H1 (cell line): Measurements from ENCODE around the gene APMAP. TPM values are rescaled to one million over a fixed set of nuclear protein-coding genes. Genes with fewer than 3 reads are reported as not detected.

Source experiments
- BACH1 ChIP-seq: IDR thresholded peaks from 2 replicates; pipeline ENCODE4 v1.6.1; 2012; ENCODE audit warnings: low read length, improper control_type of control experiment
- CHD1 ChIP-seq: IDR thresholded peaks from 2 replicates; pipeline ENCODE4 v1.6.1; 2012; ENCODE audit warnings: low read depth, low read length, improper control_type of control experiment
- FOSL1 ChIP-seq: IDR thresholded peaks from 2 replicates; pipeline ENCODE4 v1.6.1; 2011; ENCODE audit warnings: mild to moderate bottlenecking, low read depth, low read length, moderate library complexity; ENCODE audit not compliant: insufficient read depth
- RBBP5 ChIP-seq: IDR thresholded peaks from 2 replicates; pipeline ENCODE4 v1.7.1; 2012; ENCODE audit warnings: low read depth, mild to moderate bottlenecking, inconsistent platforms, low read length, moderate library complexity, borderline replicate concordance
- RFX5 ChIP-seq: IDR thresholded peaks from 2 replicates; pipeline ENCODE4 v1.6.1; 2011; ENCODE audit warnings: low read depth, low read length, improper control_type of control experiment, borderline replicate concordance
- RXRA ChIP-seq: IDR thresholded peaks from 2 replicates; pipeline ENCODE4 v1.6.1; 2011; ENCODE audit warnings: low read depth, mild to moderate bottlenecking, low read length, moderate library complexity; ENCODE audit not compliant: insufficient read depth
- SIRT6 ChIP-seq: IDR thresholded peaks from one replicate; pipeline ENCODE4 v1.7.1; 2012; ENCODE audit warnings: low read length, inconsistent platforms
- SP1 ChIP-seq: IDR thresholded peaks from 2 replicates; pipeline ENCODE4 v1.6.1; 2011; ENCODE audit warnings: low read depth, low read length
- SP2 ChIP-seq: IDR thresholded peaks from 2 replicates; pipeline ENCODE4 v1.6.1; 2012; ENCODE audit warnings: mild to moderate bottlenecking, low read length, inconsistent platforms
- SUZ12 ChIP-seq: fragments of 200-600 bp; sonication (generic); IDR thresholded peaks from 2 replicates; pipeline ENCODE4 v1.6.1; 2012; ENCODE audit warnings: mild to moderate bottlenecking, inconsistent platforms, low read length, moderate library complexity, mixed read lengths
- polyA plus RNA-seq, 7 experiments: library from polyadenylated mRNA; depleted of rRNA in 3 of 7; stranded (reverse) in 5 of 7; unstranded in 2 of 7; fragments of >200 nt in 5 of 7; fragments of 200-250 nt in 2 of 7; gene quantifications; 1 replicate in 5 of 7; 2 replicates in 1 of 7; 4 replicates in 1 of 7; pipeline versions ENCODE4 v1.2.1 to v1.2.3, GENCODE V29; 2011 to 2013; ENCODE audit warnings: missing spikeins in 2 of 7, mixed read lengths in 2 of 7
- total RNA-seq: library from RNA; stranded (reverse); fragmentation: NEBNext Ultra II Directional; extraction: Animal tissue kit (Norgen Biotek cat#: 25700); gene quantifications from 2 replicates; pipeline ENCODE4 v1.2.1, GENCODE V29; 2021
- TF ChIP-seq, protein P1 (sequence below): IDR thresholded peaks from 2 replicates; pipeline ENCODE4 v1.6.1; 2012; ENCODE audit warnings: low read length, inconsistent platforms
- TF ChIP-seq, protein P2 (sequence below): IDR thresholded peaks from 2 replicates; pipeline ENCODE4 v1.6.1; 2012; ENCODE audit warnings: inconsistent platforms

The APMAP gene
- total and polyA plus RNA-seq, 2 of the 8 experiments (the other 6 are each of a cell fraction or from before 2014, with no cell fraction given) = 31.3 to 66.0 TPM

DNA sequence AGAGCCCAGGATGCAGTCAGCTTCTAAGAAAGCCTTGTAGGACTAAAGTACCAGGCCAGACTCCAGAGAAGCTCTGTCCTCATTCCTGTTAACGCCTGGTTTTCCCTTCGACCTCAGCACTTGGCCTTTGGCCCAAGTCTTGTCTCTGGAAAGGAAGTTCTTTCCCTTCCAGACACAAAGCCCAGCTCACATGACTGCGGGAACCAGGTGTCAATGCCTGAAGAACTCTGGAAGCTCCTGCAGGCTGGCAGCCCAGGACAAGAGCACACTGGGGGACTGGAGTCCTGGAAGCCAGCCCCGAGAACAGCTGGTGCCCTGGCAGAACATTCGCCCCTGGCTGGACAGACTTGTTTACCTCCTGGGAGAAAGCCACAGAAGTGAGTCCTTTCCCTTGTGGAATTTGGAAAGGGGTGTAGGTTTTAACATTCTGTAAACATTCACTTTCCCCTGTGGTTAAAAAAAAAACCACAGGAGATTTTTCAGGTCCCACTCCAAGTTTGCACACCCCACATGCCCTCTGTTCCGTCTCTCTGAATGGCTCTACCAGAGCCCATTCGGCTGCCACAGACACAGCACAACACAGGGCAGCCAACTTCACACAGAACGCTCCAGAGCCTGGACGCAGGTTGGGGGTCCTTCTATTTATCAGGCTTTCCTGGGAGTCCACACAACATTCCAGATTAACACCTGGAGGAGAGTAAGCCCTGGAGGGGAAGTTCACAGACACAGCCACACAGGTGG, 47.3 kb upstream of the APMAP start (continued):
- TF ChIP-seq SP2 (no peak), SUZ12 (no peak), RFX5 (no peak), BACH1 (no peak), RBBP5 (no peak), RXRA (no peak), SP1 (no peak), SIRT6 (no peak), CHD1 (no peak), FOSL1 (no peak)
- TF ChIP-seq, protein P1, sequence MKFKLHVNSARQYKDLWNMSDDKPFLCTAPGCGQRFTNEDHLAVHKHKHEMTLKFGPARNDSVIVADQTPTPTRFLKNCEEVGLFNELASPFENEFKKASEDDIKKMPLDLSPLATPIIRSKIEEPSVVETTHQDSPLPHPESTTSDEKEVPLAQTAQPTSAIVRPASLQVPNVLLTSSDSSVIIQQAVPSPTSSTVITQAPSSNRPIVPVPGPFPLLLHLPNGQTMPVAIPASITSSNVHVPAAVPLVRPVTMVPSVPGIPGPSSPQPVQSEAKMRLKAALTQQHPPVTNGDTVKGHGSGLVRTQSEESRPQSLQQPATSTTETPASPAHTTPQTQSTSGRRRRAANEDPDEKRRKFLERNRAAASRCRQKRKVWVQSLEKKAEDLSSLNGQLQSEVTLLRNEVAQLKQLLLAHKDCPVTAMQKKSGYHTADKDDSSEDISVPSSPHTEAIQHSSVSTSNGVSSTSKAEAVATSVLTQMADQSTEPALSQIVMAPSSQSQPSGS = no peak
- TF ChIP-seq, protein P2, sequence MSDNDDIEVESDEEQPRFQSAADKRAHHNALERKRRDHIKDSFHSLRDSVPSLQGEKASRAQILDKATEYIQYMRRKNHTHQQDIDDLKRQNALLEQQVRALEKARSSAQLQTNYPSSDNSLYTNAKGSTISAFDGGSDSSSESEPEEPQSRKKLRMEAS = no peak
